Loucy (cell line): Measurements from ENCODE around the gene GPR35.

Source experiments
- H2AFZ ChIP-seq: fragments of 200-600 bp; sonication (generic); 2 replicates; pipeline ENCODE4 v1.6.0; 2016; ENCODE audit warnings: antibody characterized with exemption, mild to moderate bottlenecking, low read length, moderate library complexity
- H3F3A ChIP-seq: fragments of 200-600 bp; 2 replicates; pipeline ENCODE4 v1.6.0; 2016; ENCODE audit warnings: antibody characterized with exemption, low read depth, mild to moderate bottlenecking
- H3K27me3 ChIP-seq: fragments of 200-600 bp; sonication (generic); 2 replicates; pipeline ENCODE4 v1.6.1; 2014; ENCODE audit warnings: low read length, mild to moderate bottlenecking; ENCODE audit not compliant: insufficient read depth, poor library complexity, severe bottlenecking
- H3K36me3 ChIP-seq: fragments of 200-600 bp; sonication (generic); 2 replicates; pipeline ENCODE4 v1.6.1; 2016; ENCODE audit warnings: low read length; ENCODE audit not compliant: insufficient read depth
- H3K4me1 ChIP-seq: fragments of 200-600 bp; sonication (generic); 2 replicates; pipeline ENCODE4 v1.5.1; 2014; ENCODE audit warnings: low read length, mild to moderate bottlenecking; ENCODE audit not compliant: insufficient read depth, poor library complexity, severe bottlenecking
- H3K4me2 ChIP-seq: fragments of 200-600 bp; sonication (generic); 2 replicates; pipeline ENCODE4 v1.6.0; 2014; ENCODE audit warnings: antibody characterized with exemption, low read length, low read depth, mild to moderate bottlenecking; ENCODE audit not compliant: poor library complexity, severe bottlenecking
- H3K4me3 ChIP-seq: fragments of 200-600 bp; sonication (generic); 2 replicates; pipeline ENCODE4 v1.5.1; 2014; ENCODE audit warnings: low read length, mild to moderate bottlenecking, mixed read lengths; ENCODE audit not compliant: poor library complexity, severe bottlenecking
- H3K79me2 ChIP-seq: fragments of 200-600 bp; sonication (generic); 2 replicates; pipeline ENCODE4 v1.6.1; 2014; ENCODE audit warnings: low read length; ENCODE audit not compliant: insufficient read depth
- H3K9ac ChIP-seq: fragments of 200-600 bp; sonication (generic); 2 replicates; pipeline ENCODE4 v1.6.0; 2014; ENCODE audit warnings: mild to moderate bottlenecking, low read depth, low read length, moderate library complexity; ENCODE audit not compliant: poor library complexity, severe bottlenecking
- H3K9me2 ChIP-seq: fragments of 200-600 bp; sonication (generic); replicated peaks from 2 replicates; pipeline ENCODE4 v1.6.1; 2016; ENCODE audit warnings: low read depth, low read length, mixed read lengths
- H3K9me3 ChIP-seq: fragments of 200-600 bp; sonication (generic); 2 replicates; pipeline ENCODE4 v1.6.1; 2014; ENCODE audit warnings: mild to moderate bottlenecking, antibody characterized with exemption, low read length, low read depth; ENCODE audit not compliant: insufficient read depth
- H4K20me1 ChIP-seq: fragments of 200-600 bp; sonication (generic); 2 replicates; pipeline ENCODE4 v1.6.0; 2014; ENCODE audit warnings: antibody characterized with exemption, low read length, mild to moderate bottlenecking; ENCODE audit not compliant: insufficient read depth, poor library complexity, severe bottlenecking
- CTCF ChIP-seq: fragments of 200-600 bp; sonication (generic); conservative IDR thresholded peaks from 2 replicates; pipeline ENCODE4 v1.5.1; 2014; ENCODE audit warnings: mild to moderate bottlenecking, antibody characterized with exemption, low read length
- EZH2phosphoT487 ChIP-seq: fragments of 200-600 bp; IDR thresholded peaks from 2 replicates; pipeline ENCODE4 v1.6.1; 2018; ENCODE audit warnings: antibody characterized with exemption, mild to moderate bottlenecking, moderate library complexity, borderline replicate concordance

The GPR35 gene, protein sequence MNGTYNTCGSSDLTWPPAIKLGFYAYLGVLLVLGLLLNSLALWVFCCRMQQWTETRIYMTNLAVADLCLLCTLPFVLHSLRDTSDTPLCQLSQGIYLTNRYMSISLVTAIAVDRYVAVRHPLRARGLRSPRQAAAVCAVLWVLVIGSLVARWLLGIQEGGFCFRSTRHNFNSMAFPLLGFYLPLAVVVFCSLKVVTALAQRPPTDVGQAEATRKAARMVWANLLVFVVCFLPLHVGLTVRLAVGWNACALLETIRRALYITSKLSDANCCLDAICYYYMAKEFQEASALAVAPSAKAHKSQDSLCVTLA

GRCh38 chr2:240624950-240625621 lies at the start of gene GPR35:
TSS of gene GPR35 (plus strand) at chr2:240625480. CDS start at chr2:240629953, 4,473 bp downstream.
- H3K9ac ChIP-seq, result no peak within 1 kb of the TSS
- no peak for TF ChIP-seq CTCF
- TF ChIP-seq EZH2phosphoT487, result no peak
- no peaks in the 10 kb centered on the region for H3F3A ChIP-seq
- H3K4me3 ChIP-seq, result no peak within 1 kb of the TSS
- H3K9me2 ChIP-seq, result no peaks in the 10 kb centered on the region
- no peaks in the 10 kb centered on the region for H3K27me3 ChIP-seq
- H3K9me3 ChIP-seq, result no peaks in the 10 kb centered on the region
- no peaks in the 10 kb centered on the region for H3K79me2 ChIP-seq
- H2AFZ ChIP-seq, result no peak within 1 kb of the TSS
- no peak within 1 kb of the TSS for H3K4me2 ChIP-seq
- H4K20me1 ChIP-seq, result no peaks in the 10 kb centered on the region
- no peaks in the 10 kb centered on the region for H3K36me3 ChIP-seq
- H3K4me1 ChIP-seq, result peaks cover 45% of the 10 kb centered on the region

GRCh38 chr2:240576036-240576435 lies 49.2 kb upstream of the GPR35 start:
- peaks cover under 1% of the 10 kb centered on the region for H3K4me1 ChIP-seq
- H2AFZ ChIP-seq, result no peak overlapping the region
- no peaks in the 10 kb centered on the region for H3F3A ChIP-seq
- no peak overlapping the region for H3K4me3 ChIP-seq
- peaks cover 20% of the 10 kb centered on the region; the same call in 1 of the 2 replicates for H3K79me2 ChIP-seq
- TF ChIP-seq EZH2phosphoT487 (no peak), CTCF (no peak)
- H3K36me3 ChIP-seq, result no peaks in the 10 kb centered on the region
- H3K27me3 ChIP-seq, result no peaks in the 10 kb centered on the region
- no peak overlapping the region for H3K9ac ChIP-seq
- no peaks in the 10 kb centered on the region for H3K9me3 ChIP-seq
- H4K20me1 ChIP-seq, result peaks cover 12% of the 10 kb centered on the region
- H3K9me2 ChIP-seq, result no peaks in the 10 kb centered on the region
- H3K4me2 ChIP-seq, result no peak overlapping the region

DNA sequence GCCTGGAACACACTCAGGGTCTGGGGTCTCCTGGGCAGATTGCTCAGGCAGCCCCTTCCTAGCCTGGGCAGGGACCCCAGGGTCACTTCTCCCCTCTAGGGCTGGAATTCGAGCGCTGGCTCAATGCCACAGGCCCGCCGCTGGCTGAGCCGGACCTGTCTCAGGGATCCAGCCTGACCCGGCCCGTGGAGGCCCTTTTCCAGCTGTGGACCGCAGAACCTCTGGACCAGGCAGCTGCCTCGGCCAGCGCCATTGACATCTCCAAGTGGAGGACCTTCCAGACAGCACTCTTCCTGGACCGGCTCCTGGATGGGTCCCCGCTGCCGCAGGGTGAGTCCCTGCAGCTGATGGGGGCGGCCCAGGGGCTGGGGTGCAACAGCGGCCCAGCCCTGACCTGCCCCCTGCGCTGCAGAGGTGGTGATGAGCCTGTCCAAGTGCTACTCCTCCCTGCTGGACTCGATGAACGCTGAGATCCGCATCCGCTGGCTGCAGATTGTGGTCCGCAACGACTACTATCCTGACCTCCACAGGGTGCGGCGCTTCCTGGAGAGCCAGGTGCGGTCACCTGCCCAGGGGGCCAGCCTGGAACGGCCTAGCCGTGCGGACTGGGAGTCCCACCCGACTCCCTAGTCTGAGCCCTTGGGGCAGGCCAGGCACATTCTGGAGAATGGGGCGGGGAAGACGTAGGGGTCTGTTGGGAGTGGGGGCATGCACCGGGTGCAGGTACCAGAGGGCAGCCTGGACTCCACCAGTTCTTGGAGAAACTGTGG lies 48.7 kb upstream of the GPR35 start:
- TF ChIP-seq EZH2phosphoT487 (no peak), CTCF (no peak)
- H4K20me1 ChIP-seq, result peaks cover 6% of the 10 kb centered on the region

More for the DNA sequence above, 48.7 kb upstream of the GPR35 start:
- Histone ChIP-seq H2AFZ (no peak overlapping the region), H3K27me3 (no peaks in the 10 kb centered on the region), H3K79me2 (peaks cover 14% of the 10 kb centered on the region; the same call in 1 of the 2 replicates), H3K36me3 (no peaks in the 10 kb centered on the region), H3F3A (no peaks in the 10 kb centered on the region), H3K4me2 (no peak overlapping the region), H3K9ac (no peak overlapping the region), H3K9me2 (no peaks in the 10 kb centered on the region), H3K4me3 (no peak overlapping the region), H3K9me3 (no peaks in the 10 kb centered on the region), H3K4me1 (no peaks in the 10 kb centered on the region)
